HG03025 (cell line): ENCODE measurements around the gene MZT2B.
A peak's percentile ranks its signal among the peaks of the same experiment; 100 is the strongest.
"Not testable (repeated sequence)": the region's sequence is repeated elsewhere in the genome, so short reads cannot be mapped to it uniquely, and the experiment has no call there.

Source experiments
- ATAC-seq: cut with Tn5 transposase; IDR thresholded peaks from one replicate; pipeline ENCODE4 v1.9.1; 2021; ENCODE audit warnings: mild to moderate bottlenecking, moderate library complexity; ENCODE audit not compliant: unreplicated experiment, low FRiP score

Gene MZT2B

DNA sequence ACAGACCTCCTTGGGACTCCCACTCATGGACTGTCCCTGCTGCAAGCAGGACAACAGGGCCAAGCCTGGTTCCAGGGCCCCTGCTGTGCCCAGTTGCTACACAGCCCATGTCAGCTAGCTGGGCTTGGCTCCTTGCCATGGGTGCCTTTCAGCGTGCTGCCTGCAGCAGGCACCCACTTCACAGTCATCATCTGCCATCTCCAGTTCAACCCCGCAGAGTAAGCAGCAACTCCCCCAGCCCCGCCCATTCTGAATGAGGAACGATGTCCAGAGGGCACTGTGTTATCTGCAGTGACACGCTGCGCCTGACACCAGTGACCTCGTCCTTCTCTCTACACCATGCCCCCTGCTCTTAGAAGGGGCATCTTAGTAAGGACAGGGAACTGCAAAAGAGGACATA, 20.5 kb downstream of the MZT2B start:
- ATAC-seq: not testable (repeated sequence)

GRCh38 chr2:130203150-130203549, 21.1 kb downstream of the MZT2B start:
- ATAC-seq: not testable (repeated sequence)

GRCh38 chr2:130207051-130207450, 25.0 kb downstream of the MZT2B start:
- ATAC-seq: not testable (repeated sequence)

DNA sequence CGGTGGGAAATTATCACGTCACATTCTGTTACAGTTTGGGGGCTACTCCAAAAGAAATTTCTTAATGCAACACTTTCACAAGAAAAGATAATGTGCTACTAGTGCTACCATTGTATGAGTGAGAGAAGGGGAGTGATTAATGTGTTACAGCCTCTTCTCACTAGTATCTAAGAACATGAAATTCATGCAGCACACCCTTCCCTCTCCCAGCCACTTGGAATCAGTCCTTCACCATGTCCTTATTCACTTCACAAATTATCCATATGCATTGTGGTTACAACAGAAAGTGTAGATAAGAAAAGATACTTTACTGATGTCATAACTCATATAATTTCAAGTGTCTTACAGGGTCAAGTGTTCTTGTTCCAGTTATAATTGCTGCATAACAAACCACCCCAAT, 37.1 kb downstream of the MZT2B start:
- ATAC-seq: not testable (repeated sequence)

GRCh38 chr2:130220505-130220904, 38.4 kb downstream of the MZT2B start:
- not testable (repeated sequence) for ATAC-seq

GRCh38 chr2:130222523-130222922, 40.5 kb downstream of the MZT2B start:
- ATAC-seq: peak; percentile 72

- not testable (repeated sequence) for ATAC-seq
Observed at GRCh38 chr2:130228005-130228404, 45.9 kb downstream of the MZT2B start.

GRCh38 chr2:130228467-130229160, 46.6 kb downstream of the MZT2B start:
- ATAC-seq: not testable (repeated sequence)

GRCh38 chr2:130229161-130229510, 47.1 kb downstream of the MZT2B start:
- ATAC-seq: not testable (repeated sequence)

GRCh38 chr2:130230376-130230775, 48.3 kb downstream of the MZT2B start:
- ATAC-seq: not testable (repeated sequence)

- ATAC-seq: not testable (repeated sequence)
Observed at GRCh38 chr2:130230907-130231306, 48.8 kb downstream of the MZT2B start.

- ATAC-seq: no peak
Observed at GRCh38 chr2:130231656-130232055, 49.6 kb downstream of the MZT2B start.

DNA sequence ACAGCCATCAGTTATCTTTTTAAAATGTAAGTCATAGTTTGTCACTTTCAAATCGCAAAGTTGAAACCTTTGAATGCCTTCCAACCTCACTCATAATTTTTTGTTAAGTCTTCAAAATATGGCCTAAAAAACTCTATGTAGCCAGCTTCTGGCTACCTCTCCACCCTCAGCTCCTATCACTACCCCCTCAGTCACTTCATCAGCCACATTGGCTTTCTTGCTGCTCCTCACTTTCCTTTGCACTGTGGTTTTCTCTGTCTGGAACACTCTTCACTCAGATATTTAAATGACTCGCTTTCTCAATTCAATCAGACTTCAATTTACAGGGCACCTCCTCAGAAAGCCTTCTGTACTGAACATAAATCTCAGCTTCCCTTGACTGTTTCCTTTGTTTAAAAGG, 51.0 kb downstream of the MZT2B start:
- not testable (repeated sequence) for ATAC-seq

DNA sequence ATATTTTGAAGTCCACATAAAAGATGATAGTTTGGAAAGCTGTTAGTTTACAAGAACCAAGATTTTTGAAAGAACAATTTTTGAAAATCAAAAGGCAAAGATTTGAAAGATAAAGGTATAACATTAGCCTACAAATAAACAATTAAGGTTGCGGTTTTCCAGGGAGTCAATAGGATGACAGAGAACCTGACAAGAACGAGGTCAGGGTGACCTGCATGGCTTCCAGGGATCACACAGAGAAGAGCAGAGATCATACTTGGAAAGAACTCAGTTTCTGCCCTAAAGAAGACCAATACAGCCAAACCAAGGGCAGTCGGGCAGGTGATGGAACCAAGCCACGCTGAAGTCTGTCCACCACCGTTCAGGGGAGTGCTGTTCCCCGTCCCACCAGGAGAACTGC, 57.5 kb downstream of the MZT2B start:
- not testable (repeated sequence) for ATAC-seq
